HG02981 (cell line): ENCODE measurements around the gene IGFN1.

Experiments used
- ATAC-seq: cut with Tn5 transposase; IDR thresholded peaks from one replicate; pipeline ENCODE4 v1.9.1; 2021; ENCODE audit warnings: mild to moderate bottlenecking, moderate library complexity; ENCODE audit not compliant: unreplicated experiment

Gene IGFN1

GRCh38 chr1:201184307-201185122, 6.1 kb upstream of the IGFN1 start:
- no peak for ATAC-seq

- no peak for ATAC-seq
These were observed 5.5 kb upstream of the IGFN1 start for GRCh38 chr1:201185123-201185453.

GRCh38 chr1:201185527-201186128, 5.0 kb upstream of the IGFN1 start:
- ATAC-seq = no peak

DNA sequence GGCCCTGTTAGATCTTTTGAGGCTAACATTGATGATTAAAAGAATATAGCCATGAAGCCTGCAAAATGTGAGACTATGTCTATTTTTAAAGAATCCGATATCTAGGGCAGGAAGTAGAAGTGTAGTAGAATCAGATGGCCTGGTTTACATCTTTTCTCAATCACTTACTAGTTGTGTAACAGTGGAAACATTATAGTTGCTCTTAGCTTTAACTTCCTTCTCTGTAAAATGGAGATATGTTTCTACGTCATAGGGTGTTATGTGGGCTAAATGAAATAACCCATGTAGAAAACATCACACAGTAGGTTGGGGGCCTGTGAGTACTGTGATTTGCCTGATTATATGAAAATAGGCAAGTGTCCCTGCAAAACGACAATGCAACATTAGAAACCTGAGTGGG, 4.4 kb upstream of the IGFN1 start:
- no peak for ATAC-seq

DNA sequence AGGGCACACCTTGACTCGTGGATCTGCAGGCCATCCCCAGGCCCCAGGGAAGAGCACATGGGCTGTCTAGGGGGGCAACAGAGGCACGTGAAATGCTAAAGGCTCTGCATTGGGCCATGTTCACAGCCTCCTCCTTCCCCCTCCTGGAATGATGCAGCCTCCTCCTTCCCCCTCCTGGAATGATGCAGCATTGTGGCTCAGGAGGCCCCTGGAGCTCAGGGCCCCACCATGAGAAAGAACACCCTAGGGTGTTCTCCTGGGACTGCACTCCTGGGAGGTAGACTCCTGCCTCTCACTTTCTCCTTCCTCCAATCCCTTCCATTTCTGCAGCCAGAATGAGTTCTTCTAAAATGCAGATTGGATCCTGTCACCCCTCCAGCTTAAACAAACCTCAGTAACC, 1.5 kb upstream of the IGFN1 start:
- no peak for ATAC-seq

- ATAC-seq = no peak
These were observed 619 bp upstream of the IGFN1 start for GRCh38 chr1:201190005-201190404.

- no peak for ATAC-seq
These were observed 1.1 kb downstream of the IGFN1 start for GRCh38 chr1:201191653-201192260.

DNA sequence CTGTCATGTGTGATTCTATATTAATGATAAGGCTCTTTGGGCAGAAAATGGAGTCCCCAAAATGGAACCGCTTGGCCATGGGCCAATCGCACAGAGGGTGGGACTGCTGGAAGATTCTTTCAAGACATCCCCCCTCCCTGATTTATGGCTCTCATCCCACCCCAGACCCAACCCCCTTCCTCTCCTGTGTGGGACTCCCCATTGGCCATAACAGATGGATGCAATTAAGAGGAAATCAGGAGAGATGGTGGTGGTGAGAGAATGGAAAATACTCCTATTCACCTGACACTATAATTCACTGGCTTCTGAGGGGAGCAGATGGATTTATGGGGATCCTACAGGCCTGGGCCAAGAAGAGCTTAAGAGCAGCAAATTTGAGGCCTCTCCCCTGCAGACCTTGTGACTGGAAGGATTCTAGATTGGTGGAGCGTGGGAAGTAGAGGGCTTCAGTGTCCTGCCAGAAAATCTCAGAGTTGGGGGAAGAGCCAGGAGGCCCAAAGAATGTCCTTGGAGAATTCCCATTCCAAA, 1.7 kb downstream of the IGFN1 start:
- ATAC-seq = no peak

GRCh38 chr1:201194046-201194445, 3.4 kb downstream of the IGFN1 start:
- no peak for ATAC-seq

DNA sequence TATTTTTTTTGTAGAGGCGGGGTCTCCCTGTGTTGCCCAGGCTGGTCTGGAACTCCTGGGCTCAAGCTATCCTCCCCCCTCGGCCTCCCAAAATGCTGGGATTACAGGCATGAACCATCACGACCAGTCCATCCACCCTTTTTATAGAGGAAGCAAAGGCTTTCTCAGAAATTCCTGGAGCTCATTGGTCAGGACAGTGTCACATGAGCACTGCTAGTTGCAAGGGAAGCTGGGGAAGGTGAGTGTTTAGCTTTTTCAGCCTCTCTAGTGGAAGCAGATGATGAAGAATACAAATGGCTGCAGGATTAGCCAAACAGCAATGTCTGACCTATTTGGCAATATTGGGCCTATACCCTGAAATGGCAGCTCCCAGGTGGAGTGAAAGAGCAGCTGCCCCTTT, 8.0 kb downstream of the IGFN1 start:
- no peak for ATAC-seq

DNA sequence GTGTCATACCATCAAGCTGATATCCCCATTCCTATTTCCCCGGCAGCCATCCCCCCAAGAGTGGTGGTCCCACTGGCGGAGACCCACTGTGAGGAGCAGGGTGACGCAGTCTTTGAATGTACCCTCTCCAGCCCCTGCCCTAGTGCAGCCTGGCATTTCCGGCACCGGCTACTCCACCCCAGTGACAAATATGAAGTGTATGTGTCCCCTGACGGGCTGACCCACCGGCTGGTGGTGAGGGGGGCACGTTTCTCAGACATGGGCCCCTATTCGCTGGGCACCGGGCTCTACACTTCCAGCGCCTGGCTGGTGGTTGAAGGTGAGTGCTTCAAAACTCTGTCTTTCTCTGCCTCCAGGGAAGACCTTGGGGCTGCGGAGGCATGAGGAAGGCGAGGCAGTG, 14.4 kb downstream of the IGFN1 start:
- no peak for ATAC-seq

DNA sequence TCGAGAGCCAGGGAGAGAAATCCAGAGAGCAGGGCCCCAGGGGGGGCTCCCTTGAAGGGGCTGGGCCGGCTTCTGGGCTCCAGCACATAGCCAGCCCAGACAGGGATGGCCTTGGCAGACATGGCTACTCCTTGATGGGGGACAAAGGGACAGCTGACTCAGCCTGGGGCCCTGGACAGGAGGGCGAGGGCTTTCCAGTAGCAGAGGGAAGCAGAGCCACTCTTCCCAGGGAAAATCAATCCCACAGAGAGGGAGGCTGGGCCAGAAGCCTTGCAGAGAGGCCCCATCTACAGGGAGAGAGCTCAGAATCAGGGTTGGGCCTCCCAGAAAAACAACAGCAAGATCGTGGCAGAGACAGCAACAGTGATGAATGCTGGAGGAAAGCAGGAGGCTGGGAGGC, 15.6 kb downstream of the IGFN1 start:
- ATAC-seq = no peak

- ATAC-seq = no peak
These were observed 16.4 kb downstream of the IGFN1 start for GRCh38 chr1:201207046-201207445.

GRCh38 chr1:201208236-201208635, 17.6 kb downstream of the IGFN1 start:
- ATAC-seq = no peak

DNA sequence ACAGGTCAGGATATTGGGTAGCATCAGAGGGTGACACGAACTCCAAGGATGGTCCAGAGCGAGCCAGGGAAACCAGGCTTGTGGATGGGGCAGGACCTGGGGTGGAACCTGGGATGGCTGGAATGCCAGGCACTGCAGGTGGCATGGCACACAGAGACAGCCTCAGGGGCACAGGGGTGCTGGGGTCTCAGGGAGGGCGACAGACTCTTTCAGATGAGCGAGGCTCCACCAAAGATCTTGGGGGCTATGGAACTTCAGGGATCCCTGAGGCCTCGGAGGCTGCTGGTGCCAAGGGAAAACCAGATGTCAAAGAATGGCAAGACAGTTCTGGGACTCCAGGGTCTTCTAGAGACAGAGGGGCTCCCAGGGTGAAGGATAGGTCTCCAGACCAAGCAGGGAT, 21.4 kb downstream of the IGFN1 start:
- no peak for ATAC-seq

DNA sequence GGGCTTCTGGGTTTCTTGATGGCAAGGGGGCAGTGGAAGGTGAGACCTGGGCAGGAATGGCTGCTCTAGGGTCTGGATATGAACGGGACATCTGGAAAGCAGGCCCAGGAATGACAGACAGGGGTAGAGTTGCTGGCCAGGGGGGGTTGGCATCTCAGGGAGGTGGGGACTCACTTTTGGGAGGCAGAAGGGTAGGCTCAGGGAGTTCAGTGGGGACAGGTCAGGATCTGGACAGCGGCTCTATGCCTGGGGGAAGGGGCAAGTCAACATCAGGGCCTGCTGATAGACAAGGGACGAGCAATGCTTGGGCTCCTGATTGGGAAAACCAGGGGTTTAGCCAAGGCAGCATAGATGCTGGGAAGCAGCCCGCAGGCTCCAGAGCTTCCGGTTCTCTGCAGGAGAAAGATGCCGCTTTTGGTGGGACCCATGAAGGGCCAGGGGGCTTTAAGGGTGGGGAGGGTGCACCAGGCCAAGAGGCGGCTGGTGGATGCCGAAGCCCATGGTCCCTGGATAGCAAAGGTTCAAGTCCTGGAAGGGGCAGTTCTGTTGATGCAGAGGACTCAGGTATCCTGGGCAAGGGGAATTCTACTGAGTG, 21.9 kb downstream of the IGFN1 start:
- no peak for ATAC-seq

- ATAC-seq = no peak
These were observed 22.6 kb downstream of the IGFN1 start for GRCh38 chr1:201213106-201213770.

DNA sequence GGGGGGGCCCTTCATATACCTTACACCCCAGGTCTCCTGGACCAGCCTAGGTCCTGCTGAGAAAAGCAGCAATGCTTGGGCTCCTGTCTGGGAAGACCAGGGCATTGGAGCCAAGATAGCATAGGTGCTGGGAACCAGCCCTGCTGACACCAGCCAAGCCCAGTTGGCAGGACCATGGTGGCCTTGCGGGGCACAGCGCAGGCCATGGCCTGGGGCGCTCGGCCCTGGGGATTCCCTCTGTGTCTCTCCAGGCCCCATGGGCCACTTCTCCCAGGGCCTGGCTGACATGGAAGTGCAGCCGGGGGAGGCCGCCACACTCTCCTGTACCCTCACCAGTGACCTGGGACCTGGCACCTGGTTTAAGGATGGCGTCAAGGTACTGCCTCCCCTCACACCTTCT, 23.3 kb downstream of the IGFN1 start:
- no peak for ATAC-seq

DNA sequence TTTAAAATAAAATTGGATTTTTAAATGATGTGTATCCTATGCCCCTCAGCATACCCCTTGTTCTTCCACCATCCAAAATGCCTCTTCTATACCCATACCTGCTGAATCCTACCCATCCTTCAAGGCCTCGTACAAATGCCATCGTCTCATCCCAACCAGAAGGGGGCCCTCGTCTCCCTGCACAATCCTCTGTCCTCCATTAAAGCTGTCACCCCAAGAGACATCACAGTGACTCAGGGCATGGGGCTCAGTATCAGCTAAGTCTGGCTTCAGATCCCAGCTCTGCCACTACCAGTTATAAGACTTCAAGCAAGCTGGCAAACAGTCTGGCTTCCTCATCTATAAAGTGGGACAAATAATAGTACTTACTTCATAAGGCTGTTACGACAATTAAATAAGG, 23.8 kb downstream of the IGFN1 start:
- no peak for ATAC-seq

DNA sequence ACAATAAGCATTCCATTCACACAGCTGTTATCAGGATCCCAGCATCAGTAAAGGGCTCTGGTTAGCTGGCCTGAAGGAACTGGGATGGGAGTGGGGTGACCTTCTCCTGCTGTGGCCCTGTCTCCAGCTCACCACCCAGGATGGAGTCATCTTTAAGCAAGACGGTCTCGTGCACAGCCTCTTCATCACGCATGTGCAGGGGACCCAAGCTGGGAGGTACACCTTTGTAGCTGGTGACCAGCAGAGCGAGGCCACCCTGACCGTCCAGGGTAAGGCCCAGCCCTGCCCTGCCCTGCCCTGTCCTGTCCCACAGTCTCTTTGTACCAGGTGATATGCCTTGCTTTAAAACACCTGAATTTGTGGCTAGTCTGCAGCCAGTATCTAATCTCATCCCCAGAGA, 24.3 kb downstream of the IGFN1 start:
- no peak for ATAC-seq
